Measurements from ENCODE around the gene DCAKD. TPM values are rescaled to one million over a fixed set of nuclear protein-coding genes. Genes with fewer than 3 reads are reported as not detected.
A peak's percentile ranks its signal among the peaks of the same experiment; 100 is the strongest.

DCAKD gene
- polyA plus RNA-seq, 1 experiment: 44.2 TPM

- H3K4me3 ChIP-seq (ENCODE audit: low read depth, low read length): peak overlapping the region; percentile 47
- TF ChIP-seq CTCF (IDR thresholded peaks at IDR 0.05; ENCODE audit: insufficient read depth, low read depth, low read length): peak; percentile 23; the same call in 1 of the 2 replicates
- CTCF ChIA-PET: interaction anchor here (0.6 to 9.0 kb wide), 21 partner anchors 9 to 351 kb away, joined by 3 to 259 read pairs (median 5); partner anchors contain the start of genes EFTUD2 and GFAP
These were observed 32.4 kb downstream of the DCAKD start for GRCh38 chr17:45018848-45019711.

GRCh38 chr17:45018514-45018847 is 33.0 kb downstream of the DCAKD start:
- no peaks in the 10 kb centered on the region for H3K27me3 ChIP-seq (ENCODE audit: control insufficient read depth, insufficient read depth, low read length)
- H3K36me3 ChIP-seq (ENCODE audit: control insufficient read depth, insufficient read depth, low read length): peaks cover 4% of the 10 kb centered on the region; the same call in 1 of the 2 replicates
- peak overlapping the region; percentile 47 for H3K4me3 ChIP-seq (ENCODE audit: low read depth, low read length)
- POLR2A ChIA-PET: no interaction called here
- no peak for TF ChIP-seq CTCF (IDR thresholded peaks at IDR 0.05; ENCODE audit: insufficient read depth, low read depth, low read length)
- no peak for DNase-seq (ENCODE audit: low read depth)
- CTCF ChIA-PET: interaction anchor here (0.6 to 9.0 kb wide), 12 partner anchors 9 to 351 kb away, joined by 3 to 259 read pairs (median 6); partner anchors contain the start of genes EFTUD2 and GFAP

More at GRCh38 chr17:45018848-45019711, 32.4 kb downstream of the DCAKD start:
- no peak for DNase-seq (ENCODE audit: low read depth)
- H3K36me3 ChIP-seq (ENCODE audit: control insufficient read depth, insufficient read depth, low read length): peaks cover 6% of the 10 kb centered on the region
- H3K27me3 ChIP-seq (ENCODE audit: control insufficient read depth, insufficient read depth, low read length): no peaks in the 10 kb centered on the region
- POLR2A ChIA-PET: interaction anchor here (0.5 to 1.0 kb wide), 2 partner anchors 42 to 1912 kb away, joined by 3 read pairs; partner anchors contain the start of gene NMT1

GRCh38 chr17:45016823-45017222 is 34.6 kb downstream of the DCAKD start:
- DNase-seq (ENCODE audit: low read depth): no peak
- ChIA-PET CTCF (interaction anchor here (1.3 to 9.0 kb wide), 2 partner anchors 97 to 241 kb away, joined by 3 to 259 read pairs; partner anchors contain the start of gene GFAP), POLR2A (no interaction called here)
- Histone ChIP-seq H3K4me3 (ENCODE audit: low read depth, low read length) (no peak overlapping the region), H3K36me3 (ENCODE audit: control insufficient read depth, insufficient read depth, low read length) (no peaks in the 10 kb centered on the region), H3K27me3 (ENCODE audit: control insufficient read depth, insufficient read depth, low read length) (no peaks in the 10 kb centered on the region)
- peak; percentile 43 for TF ChIP-seq CTCF (IDR thresholded peaks at IDR 0.05; ENCODE audit: insufficient read depth, low read depth, low read length)

GRCh38 chr17:45016237-45016636 is 35.2 kb downstream of the DCAKD start:
- DNase-seq (ENCODE audit: low read depth): no peak
- CTCF ChIA-PET: interaction anchor here (0.8 to 9.0 kb wide), 2 partner anchors 96 to 120 kb away, joined by 3 to 259 read pairs; partner anchors contain the start of genes ACBD4 and GFAP
- POLR2A ChIA-PET: no interaction called here
- H3K27me3 ChIP-seq (ENCODE audit: control insufficient read depth, insufficient read depth, low read length): no peaks in the 10 kb centered on the region
- no peak overlapping the region for H3K4me3 ChIP-seq (ENCODE audit: low read depth, low read length)
- TF ChIP-seq CTCF (IDR thresholded peaks at IDR 0.05; ENCODE audit: insufficient read depth, low read depth, low read length): no peak
- no peaks in the 10 kb centered on the region for H3K36me3 ChIP-seq (ENCODE audit: control insufficient read depth, insufficient read depth, low read length)
